ENCODE data around the gene CDC42EP3. TPM values are rescaled to one million over a fixed set of nuclear protein-coding genes. Genes with fewer than 3 reads are reported as not detected.

Gene CDC42EP3
- polyA plus RNA-seq, 2 of the 4 experiments (the other 2 are of a cell fraction) = 23.8 to 39.1 TPM

DNA sequence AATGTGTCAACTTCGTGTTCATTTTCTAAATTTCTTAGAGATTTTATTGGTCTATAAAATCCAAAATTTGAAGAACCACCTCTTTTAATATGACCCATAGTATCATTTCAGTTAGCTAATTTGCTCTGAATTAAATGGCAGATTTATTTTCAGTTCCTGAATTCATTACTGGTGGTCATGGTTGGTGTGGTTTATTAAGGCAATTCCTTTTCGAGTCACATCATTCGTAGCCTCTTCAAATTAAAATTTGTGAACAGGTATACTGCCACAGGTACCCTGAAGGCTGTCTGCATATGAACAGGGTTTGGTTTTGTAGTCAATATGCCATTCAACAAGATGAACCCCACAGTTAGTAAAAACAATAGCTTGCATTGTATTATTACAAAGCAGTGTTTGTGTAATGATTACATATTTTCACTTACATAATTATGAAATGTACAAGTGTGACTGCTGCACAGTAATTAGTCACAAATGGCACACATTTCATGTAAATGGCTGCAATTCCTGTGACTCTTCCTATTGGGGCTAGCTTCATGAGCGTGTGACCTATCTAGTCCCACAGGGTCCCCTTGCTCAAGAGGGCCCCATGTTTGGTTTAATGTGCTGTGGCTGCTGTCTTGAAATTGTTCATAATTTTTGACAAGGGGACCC lies 48.9 kb downstream of the CDC42EP3 start:
- Histone ChIP-seq H3K4me2 (no peak overlapping the region), H3K9me3 (no peaks in the 10 kb centered on the region), H3K4me1 (peaks cover 7% of the 10 kb centered on the region; the same call in 1 of the 3 replicates), H3K4me3 (no peak overlapping the region), H3K27ac (no peak overlapping the region)
- no peak for ATAC-seq
- TF ChIP-seq JUN (IDR thresholded peaks at IDR 0.05) = no peak
- no peak for TF ChIP-seq EHF (CRISPR knock-in tag; IDR thresholded peaks at IDR 0.05)
- TF ChIP-seq GATA3 (IDR thresholded peaks at IDR 0.05; ENCODE audit: borderline replicate concordance) = no peak
- no peak for TF ChIP-seq CBX8 (IDR thresholded peaks at IDR 0.05)
- TF ChIP-seq HOXB5 (CRISPR knock-in tag; IDR thresholded peaks at IDR 0.05) = no peak
- TF ChIP-seq, protein P1, sequence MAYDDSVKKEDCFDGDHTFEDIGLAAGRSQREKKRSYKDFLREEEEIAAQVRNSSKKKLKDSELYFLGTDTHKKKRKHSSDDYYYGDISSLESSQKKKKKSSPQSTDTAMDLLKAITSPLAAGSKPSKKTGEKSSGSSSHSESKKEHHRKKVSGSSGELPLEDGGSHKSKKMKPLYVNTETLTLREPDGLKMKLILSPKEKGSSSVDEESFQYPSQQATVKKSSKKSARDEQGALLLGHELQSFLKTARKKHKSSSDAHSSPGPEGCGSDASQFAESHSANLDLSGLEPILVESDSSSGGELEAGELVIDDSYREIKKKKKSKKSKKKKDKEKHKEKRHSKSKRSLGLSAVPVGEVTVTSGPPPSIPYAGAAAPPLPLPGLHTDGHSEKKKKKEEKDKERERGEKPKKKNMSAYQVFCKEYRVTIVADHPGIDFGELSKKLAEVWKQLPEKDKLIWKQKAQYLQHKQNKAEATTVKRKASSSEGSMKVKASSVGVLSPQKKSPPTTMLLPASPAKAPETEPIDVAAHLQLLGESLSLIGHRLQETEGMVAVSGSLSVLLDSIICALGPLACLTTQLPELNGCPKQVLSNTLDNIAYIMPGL (CRISPR knock-in tag; IDR thresholded peaks at IDR 0.05; ENCODE audit: borderline replicate concordance) = no peak
- TF ChIP-seq RNF2 (IDR thresholded peaks at IDR 0.05; ENCODE audit: borderline replicate concordance, low read depth) = no peak
- TF ChIP-seq FOXS1 (CRISPR knock-in tag; IDR thresholded peaks at IDR 0.05) = no peak
- no peak for TF ChIP-seq MYC (IDR thresholded peaks at IDR 0.05; ENCODE audit: borderline replicate concordance, low read length)
- TF ChIP-seq PHF8 (IDR thresholded peaks at IDR 0.05; ENCODE audit: borderline replicate concordance, low read depth) = no peak
- ChIA-PET CTCF (interaction anchor here (1.0 to 5.9 kb wide), 6 partner anchors 10 to 254 kb away, joined by 3 to 19 read pairs (median 4); no protein-coding TSS in a partner anchor), POLR2A (no interaction called here)
- no peak for FAIRE-seq
- 79% methylated on average over 4 of the region's 4 CpGs for WGBS (ENCODE audit: missing lambda C conversion rate)
- no peak for DNase-seq (ENCODE audit: low read depth in 1 of 2, low spot score in 1 of 2)

DNA sequence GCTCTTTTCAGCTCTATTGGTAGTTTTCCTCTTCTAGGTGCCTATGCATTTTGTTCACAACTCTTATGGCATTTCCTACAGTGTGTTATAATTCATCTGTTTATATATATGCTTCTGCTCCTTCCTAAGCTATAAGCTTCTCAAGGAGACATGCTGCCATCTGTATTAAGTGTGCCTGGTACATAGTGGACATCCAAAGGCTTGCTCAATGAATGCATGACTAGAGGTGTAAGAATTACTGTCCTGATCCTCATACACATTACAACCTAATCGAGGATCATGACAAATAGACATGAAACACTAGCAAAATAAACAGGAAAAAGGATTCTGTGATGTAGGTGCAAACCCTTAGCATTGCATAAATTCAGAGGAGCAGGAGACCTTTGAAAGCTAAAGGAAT lies 50.2 kb downstream of the CDC42EP3 start:
- POLR2A ChIA-PET = no interaction called here
- CTCF ChIA-PET = interaction anchor here (0.7 to 5.9 kb wide), 7 partner anchors 12 to 256 kb away, joined by 3 to 19 read pairs (median 4); no protein-coding TSS in a partner anchor
- no peak for DNase-seq (ENCODE audit: low read depth in 1 of 2, low spot score in 1 of 2)
- WGBS (ENCODE audit: missing lambda C conversion rate) = 6% methylated on average over 1 of the region's 1 CpG
- no peak overlapping the region for H3K27ac ChIP-seq
- no peak for FAIRE-seq
- H3K4me3 ChIP-seq = no peak overlapping the region
- no peaks in the 10 kb centered on the region for H3K9me3 ChIP-seq
- peaks cover 7% of the 10 kb centered on the region; the same call in 1 of the 3 replicates for H3K4me1 ChIP-seq
- TF ChIP-seq NR3C1 (IDR thresholded peaks at IDR 0.05) = no peak
- no peak for TF ChIP-seq REST (IDR thresholded peaks at IDR 0.05)
- TF ChIP-seq SMC3 (IDR thresholded peaks at IDR 0.05) = no peak
- TF ChIP-seq POLR2AphosphoS2 (conservative IDR thresholded peaks at IDR 0.05; ENCODE audit: low read length) = no peak
- TF ChIP-seq ZFP36 (IDR thresholded peaks at IDR 0.05; ENCODE audit: borderline replicate concordance, partially characterized antibody) = no peak
- TF ChIP-seq MAFK (IDR thresholded peaks at IDR 0.05; ENCODE audit: partially characterized antibody) = no peak
- TF ChIP-seq, protein P2, sequence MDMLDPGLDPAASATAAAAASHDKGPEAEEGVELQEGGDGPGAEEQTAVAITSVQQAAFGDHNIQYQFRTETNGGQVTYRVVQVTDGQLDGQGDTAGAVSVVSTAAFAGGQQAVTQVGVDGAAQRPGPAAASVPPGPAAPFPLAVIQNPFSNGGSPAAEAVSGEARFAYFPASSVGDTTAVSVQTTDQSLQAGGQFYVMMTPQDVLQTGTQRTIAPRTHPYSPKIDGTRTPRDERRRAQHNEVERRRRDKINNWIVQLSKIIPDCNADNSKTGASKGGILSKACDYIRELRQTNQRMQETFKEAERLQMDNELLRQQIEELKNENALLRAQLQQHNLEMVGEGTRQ (IDR thresholded peaks at IDR 0.05) = no peak
- no peak for TF ChIP-seq CHD2 (IDR thresholded peaks at IDR 0.05; ENCODE audit: low read length, partially characterized antibody)
- no peak for TF ChIP-seq POLR2A (IDR thresholded peaks at IDR 0.05; ENCODE audit: low read length)
- H3K4me2 ChIP-seq = no peak overlapping the region
- no peak for ATAC-seq

Measured in A549 (cell line).